ENCODE results near the gene RNFT2.

RNFT2 gene

GRCh38 chr12:116835484-116835883, 97.4 kb downstream of the RNFT2 start:
- TF ChIP-seq, protein P1, sequence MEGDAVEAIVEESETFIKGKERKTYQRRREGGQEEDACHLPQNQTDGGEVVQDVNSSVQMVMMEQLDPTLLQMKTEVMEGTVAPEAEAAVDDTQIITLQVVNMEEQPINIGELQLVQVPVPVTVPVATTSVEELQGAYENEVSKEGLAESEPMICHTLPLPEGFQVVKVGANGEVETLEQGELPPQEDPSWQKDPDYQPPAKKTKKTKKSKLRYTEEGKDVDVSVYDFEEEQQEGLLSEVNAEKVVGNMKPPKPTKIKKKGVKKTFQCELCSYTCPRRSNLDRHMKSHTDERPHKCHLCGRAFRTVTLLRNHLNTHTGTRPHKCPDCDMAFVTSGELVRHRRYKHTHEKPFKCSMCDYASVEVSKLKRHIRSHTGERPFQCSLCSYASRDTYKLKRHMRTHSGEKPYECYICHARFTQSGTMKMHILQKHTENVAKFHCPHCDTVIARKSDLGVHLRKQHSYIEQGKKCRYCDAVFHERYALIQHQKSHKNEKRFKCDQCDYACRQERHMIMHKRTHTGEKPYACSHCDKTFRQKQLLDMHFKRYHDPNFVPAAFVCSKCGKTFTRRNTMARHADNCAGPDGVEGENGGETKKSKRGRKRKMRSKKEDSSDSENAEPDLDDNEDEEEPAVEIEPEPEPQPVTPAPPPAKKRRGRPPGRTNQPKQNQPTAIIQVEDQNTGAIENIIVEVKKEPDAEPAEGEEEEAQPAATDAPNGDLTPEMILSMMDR (IDR thresholded peaks at IDR 0.05; ENCODE audit: low read depth, low read length) = no peak
- Histone ChIP-seq H3K4me1 (no peaks in the 10 kb centered on the region), H3K36me3 (peaks cover 8% of the 10 kb centered on the region), H3K27me3 (no peaks in the 10 kb centered on the region), H3K4me3 (ENCODE audit: low read depth, low read length) (no peak overlapping the region), H3K9me3 (no peaks in the 10 kb centered on the region)
- no peak for DNase-seq

DNA sequence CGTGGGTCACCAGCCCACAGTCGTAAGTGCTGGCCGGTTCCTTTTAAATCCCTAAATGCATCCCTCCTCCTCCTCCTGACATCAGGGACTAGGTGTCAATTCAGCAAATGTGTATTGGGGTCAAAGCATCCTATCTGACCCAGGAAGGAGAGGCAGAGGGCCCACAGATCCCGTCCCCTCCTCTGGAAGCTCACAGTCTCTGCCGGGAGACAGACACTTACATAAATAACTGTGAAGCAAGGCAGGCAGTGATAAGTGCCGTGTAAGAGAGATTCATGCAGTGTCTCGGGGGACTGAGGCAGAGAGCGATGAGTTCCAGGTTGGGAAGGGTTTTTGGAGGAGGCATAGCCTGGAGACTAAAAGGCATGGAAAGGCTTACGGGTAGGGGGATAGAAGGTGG, 99.0 kb downstream of the RNFT2 start:
- H3K36me3 ChIP-seq = peaks cover 8% of the 10 kb centered on the region
- TF ChIP-seq, protein P1 (IDR thresholded peaks at IDR 0.05; ENCODE audit: low read depth, low read length) = no peak
- H3K27me3 ChIP-seq = no peaks in the 10 kb centered on the region
- no peaks in the 10 kb centered on the region for H3K9me3 ChIP-seq
- no peaks in the 10 kb centered on the region for H3K4me1 ChIP-seq
- DNase-seq = no peak
- no peak overlapping the region for H3K4me3 ChIP-seq (ENCODE audit: low read depth, low read length)

DNA sequence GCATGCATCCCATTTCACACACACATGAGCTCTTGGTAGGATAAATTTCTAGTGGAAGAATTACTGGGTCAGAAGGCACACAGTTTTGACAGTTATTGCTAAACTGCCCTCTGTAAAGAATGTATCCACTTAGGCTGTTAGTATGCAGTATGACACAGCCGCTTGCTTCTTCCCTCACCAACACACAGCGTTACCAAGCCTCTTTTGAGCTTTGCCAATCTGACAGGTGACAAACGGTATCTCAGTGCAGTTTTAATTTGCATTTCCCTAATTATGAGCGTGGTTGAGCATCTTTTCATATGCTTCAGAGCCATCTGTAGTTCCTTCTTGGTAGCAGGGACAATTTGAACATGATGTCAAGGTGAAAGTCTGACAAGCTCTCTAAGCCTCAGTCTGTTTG, 100.2 kb downstream of the RNFT2 start:
- H3K4me3 ChIP-seq (ENCODE audit: low read depth, low read length) = no peak overlapping the region
- peaks cover 8% of the 10 kb centered on the region for H3K36me3 ChIP-seq
- no peaks in the 10 kb centered on the region for H3K27me3 ChIP-seq
- H3K9me3 ChIP-seq = no peaks in the 10 kb centered on the region
- H3K4me1 ChIP-seq = no peaks in the 10 kb centered on the region
- no peak for DNase-seq
- TF ChIP-seq, protein P1 (IDR thresholded peaks at IDR 0.05; ENCODE audit: low read depth, low read length) = no peak

GRCh38 chr12:116839287-116839830, 101.2 kb downstream of the RNFT2 start:
- no peaks in the 10 kb centered on the region for H3K27me3 ChIP-seq
- H3K4me3 ChIP-seq (ENCODE audit: low read depth, low read length) = no peak overlapping the region
- H3K4me1 ChIP-seq = no peaks in the 10 kb centered on the region
- peaks cover 5% of the 10 kb centered on the region for H3K36me3 ChIP-seq
- TF ChIP-seq, protein P1 (IDR thresholded peaks at IDR 0.05; ENCODE audit: low read depth, low read length) = no peak
- no peaks in the 10 kb centered on the region for H3K9me3 ChIP-seq
- no peak for DNase-seq

DNA sequence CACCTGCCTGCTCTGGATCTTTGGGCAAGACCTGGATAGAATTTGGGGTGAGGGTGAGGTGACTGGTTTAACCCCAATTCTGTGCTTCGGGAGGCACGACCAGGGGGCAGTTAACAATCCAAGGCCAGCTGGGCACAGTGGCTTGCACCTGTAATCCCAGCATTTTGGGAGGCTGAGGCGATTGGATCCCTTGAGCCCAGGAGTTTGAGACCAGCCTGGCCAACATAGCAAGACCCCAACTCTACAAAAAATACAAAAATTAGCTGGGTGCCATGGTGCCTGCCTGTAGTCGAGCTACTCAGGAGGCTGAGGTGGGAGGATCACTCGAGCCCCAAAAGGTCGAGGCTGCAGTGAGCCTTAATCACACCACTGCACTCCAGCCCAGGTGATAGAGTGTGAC, 105.0 kb downstream of the RNFT2 start:
- no peaks in the 10 kb centered on the region for H3K4me1 ChIP-seq
- TF ChIP-seq, protein P1 (IDR thresholded peaks at IDR 0.05; ENCODE audit: low read depth, low read length) = no peak
- H3K27me3 ChIP-seq = no peaks in the 10 kb centered on the region
- DNase-seq = no peak
- no peaks in the 10 kb centered on the region; the same call in 1 of the 2 replicates for H3K36me3 ChIP-seq
- no peaks in the 10 kb centered on the region for H3K9me3 ChIP-seq
- no peak overlapping the region for H3K4me3 ChIP-seq (ENCODE audit: low read depth, low read length)

DNA sequence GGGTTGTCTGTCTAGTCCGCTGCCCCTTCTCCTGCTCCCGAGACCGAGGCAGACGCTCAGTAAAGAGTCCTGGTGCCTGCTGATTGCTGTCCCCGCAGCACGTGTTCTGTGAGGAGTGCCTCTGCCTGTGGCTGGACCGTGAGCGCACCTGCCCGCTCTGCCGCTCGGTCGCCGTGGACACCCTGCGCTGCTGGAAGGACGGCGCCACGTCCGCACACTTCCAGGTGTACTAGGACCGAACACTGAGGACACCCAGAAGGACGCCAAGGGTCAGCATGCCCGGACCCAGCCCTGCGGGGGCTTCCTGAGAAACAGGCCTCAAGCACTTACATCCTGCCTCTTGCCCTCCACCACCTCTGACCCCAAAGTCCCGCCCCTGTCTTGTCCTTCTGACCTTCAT, 111.1 kb downstream of the RNFT2 start:
- H3K4me1 ChIP-seq = no peaks in the 10 kb centered on the region
- no peaks in the 10 kb centered on the region for H3K36me3 ChIP-seq
- TF ChIP-seq, protein P1 (IDR thresholded peaks at IDR 0.05; ENCODE audit: low read depth, low read length) = no peak
- H3K27me3 ChIP-seq = no peaks in the 10 kb centered on the region
- no peak overlapping the region for H3K4me3 ChIP-seq (ENCODE audit: low read depth, low read length)
- H3K9me3 ChIP-seq = no peaks in the 10 kb centered on the region
- DNase-seq = no peak

Measured in BE2C (cell line).